ENCODE measurements around the gene SNX14.
"Not testable (repeated sequence)": the region's sequence is repeated elsewhere in the genome, so short reads cannot be mapped to it uniquely, and the experiment has no call there.

Gene SNX14

DNA sequence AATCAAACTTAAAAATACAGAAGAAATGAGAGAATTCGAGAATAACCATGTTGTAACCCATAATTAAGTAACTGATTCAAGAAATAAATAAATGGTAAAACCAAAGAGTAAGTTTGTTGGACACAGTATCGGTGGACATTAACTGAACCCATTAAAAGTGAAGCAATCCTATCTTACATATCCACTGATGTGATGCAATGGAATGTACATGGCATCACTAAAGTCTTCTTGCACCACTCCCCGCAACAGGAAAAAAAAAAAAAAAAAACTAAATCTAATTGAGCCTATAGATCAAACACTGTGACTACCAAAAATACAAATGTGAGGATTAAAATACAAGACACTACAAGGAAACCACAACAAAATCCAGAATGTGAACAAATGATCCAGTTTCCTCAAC is 7.9 kb downstream of the SNX14 start:
- DNase-seq = no peak

DNA sequence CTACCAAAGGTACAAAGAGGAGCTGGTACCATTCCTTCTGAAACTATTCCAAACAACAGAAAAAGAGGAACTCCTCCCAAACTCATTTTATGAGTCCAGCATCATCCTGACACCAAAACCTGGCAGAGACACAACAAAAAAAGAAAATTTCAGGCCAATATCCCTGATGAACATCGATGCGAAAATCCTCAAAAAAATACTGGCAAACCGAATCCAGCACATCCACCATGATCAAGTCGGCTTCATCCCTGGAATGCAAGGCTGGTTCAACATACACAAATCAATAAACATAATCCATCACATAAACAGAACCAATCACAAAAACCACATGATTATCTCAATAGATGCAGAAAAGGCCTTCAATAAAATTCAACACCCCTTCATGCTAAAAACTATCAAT is 10.8 kb downstream of the SNX14 start:
- not testable (repeated sequence) for DNase-seq

DNA sequence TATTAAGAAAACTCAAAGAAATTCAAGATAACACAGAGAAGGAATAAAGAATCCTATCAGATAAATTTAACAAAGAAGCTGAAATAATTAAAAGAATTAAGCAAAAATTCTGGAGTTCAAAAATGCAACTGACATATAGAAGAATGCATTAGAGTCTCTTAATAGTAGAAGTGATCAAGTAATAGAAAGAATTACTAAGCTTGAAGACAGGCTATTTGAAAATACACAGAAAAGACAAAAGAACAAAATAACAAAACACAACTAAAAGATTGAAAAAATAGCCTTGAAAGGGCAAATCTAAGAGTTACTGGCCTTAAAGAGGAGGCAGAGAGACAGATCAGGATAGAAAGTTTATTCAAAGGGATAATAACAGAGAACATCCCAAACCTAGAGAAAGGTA is 12.1 kb downstream of the SNX14 start:
- no peak for DNase-seq

DNA sequence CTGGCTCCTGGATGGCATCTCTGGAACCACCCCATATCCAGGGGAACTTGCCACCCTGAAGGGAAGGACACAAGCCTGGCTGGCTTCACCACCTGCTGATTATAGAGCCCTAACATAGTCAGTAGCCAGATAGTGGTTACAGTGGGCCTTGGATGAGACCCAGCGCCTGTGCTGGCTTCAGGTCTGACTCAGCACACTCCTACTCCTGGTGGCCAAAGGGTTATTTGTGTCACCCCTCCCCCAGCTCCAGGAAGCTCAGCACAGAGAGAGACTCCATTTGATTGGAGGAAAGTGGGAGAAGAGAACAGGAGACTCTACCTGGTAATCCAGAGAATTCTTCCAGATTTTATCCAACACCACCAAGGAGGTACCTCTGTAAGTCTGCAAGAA is 12.8 kb downstream of the SNX14 start:
- no peak for DNase-seq

DNA sequence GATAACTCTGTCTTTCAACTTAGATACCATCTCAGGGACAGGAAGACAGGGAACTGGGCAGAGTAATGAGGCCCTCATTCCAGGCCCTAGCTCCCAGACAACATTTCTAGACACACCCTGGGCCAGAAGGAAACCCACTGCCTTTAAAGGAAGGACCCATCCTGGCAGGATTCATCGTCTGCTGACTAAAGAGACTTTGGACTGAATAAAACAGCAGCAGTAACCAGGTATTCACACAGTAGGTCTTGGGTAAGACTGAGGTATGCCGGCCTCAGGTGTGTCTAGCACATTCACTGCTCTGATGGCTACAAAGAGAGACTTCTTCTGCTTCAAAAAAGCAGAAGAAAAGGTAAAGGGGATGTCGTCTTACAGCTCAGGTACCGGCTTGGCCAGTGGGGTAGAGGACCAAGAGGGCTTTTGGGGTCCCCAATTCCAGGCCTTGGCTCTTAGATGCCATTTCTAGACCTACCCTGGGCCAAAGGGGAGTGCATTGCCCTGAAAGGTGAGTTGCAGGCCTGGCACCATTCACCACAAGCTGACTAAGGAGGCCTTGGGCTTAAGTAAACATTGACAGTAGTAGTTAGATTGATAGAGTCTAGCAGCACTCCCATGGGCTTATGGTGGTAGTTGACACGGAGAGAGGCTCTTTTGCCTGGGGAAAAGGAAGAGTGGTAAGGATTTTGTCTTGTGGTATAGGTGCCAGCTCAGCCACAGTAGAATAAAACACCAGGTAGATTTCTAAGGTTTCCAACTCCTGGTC is 13.4 kb downstream of the SNX14 start:
- DNase-seq = no peak

DNA sequence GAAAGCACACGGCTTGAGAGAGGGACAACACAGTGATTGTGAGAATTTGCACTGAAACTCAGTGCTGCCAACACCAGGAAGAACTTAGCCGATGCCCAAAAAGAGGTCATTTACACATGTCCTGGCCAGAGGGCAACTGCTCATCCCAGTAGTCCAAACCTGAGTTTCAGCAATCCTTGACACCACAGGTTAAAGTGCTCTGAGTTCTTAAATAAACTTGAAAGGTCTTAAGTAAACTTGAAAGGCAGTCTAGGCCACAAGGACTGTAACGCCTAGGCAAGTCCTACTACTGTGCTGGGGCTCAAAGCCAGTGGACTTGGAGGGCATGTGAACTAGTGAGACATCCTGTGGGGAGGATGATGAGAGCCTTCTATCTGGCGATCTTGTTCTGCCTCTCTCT is 14.1 kb downstream of the SNX14 start:
- DNase-seq = no peak

DNA sequence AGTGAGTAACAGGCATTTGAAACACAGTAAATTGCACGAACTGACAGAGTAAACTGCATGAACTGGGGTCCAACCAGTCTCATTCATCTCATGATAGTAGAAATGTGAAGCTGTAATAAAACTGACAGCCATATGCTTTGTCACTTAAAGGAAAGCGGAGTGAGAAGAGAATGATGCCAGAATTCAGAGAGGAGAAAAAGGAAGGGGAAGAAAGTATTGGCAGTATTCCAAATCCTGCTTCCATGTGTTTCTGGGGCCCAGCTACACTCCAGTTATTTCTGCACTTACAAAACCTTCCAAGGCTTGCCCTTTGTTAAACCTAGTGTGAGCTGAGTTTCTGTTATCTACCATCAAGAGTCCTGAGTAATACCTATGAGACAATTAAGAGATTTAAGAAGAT is 17.2 kb downstream of the SNX14 start:
- no peak for DNase-seq

DNA sequence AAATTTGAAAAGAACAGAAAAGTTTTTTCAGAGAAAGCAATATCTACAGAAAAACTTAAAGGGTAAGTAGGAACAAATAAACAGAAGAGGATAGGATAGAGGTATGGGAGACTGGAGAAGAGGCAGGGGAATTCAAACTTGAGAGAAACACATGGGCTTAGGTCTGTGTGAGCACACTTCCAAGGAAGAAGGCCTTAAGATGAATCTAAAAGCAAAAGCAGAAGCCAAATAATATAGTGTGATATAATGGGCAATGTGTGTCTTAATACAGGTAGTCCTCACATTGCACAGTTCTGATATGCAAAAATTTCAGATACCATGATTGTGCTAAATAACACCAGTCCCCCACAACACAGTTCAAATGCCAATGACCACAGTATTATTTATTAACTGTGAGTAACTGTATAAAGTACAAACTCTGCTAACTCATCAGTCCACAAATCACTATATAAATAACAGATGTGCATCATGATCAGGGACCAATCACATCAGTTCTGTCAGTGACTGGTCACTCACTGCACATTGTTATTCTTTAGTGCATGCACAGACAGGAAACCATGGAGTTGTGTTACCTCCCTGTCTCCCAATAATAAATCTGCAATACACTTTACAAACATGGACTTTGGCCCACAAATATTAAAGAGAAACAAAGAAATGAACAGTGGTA is 18.6 kb downstream of the SNX14 start:
- DNase-seq = peak; percentile 60

DNA sequence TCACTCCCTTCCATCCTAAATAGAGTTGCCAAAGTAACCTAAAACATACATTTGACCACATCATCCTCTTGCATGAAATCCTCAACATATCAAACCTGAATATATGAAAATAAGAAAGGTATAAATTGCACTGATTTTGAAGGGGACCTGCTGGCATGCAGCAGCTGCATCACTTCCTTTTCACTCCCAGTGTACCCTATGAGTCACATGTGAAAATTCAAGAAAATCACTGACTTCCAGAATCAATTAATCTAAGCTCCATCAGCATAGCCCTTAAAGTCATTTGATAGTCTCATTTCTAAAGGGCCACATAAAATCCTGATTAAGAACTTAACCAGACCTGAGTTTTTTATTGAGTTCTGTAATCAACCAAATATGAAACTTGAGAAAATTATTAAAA is 24.3 kb downstream of the SNX14 start:
- DNase-seq = no peak

DNA sequence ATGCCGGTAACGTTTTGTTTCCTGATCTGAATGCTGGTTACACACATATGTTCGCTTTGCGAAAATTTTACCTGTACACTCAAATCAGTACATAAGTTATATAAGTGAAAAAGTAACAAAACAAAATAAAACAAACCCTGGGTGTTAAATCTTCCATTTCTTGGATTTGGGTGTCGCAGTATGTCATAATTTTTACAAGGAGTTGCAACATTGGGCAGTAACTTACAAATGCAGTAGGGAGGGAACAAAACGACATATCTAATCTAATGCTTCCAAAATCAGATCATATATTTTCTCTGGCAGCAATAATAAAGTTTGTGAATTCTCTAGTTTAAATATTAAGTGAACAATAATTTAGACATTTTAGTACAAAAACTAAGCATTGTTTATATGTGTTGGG is 25.2 kb downstream of the SNX14 start:
- DNase-seq = no peak

DNA sequence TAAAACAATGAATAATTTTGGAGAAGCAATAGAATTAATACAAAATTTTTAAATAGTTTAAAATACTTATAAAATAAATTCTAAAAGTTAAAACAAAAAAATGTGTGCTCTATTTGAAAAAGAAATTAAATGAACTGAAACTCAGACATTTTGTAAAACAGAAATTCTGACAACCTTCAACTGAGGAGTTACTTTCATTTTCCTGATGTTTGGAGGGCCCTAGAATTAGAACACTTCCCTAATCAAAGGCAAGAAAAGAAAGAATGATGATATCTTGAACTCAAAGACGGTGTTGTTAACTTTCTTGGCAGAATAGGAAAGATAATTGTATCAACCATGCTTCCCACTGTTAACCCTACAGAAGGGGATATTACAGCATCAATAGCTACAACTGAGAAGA is 27.9 kb downstream of the SNX14 start:
- DNase-seq = no peak

DNA sequence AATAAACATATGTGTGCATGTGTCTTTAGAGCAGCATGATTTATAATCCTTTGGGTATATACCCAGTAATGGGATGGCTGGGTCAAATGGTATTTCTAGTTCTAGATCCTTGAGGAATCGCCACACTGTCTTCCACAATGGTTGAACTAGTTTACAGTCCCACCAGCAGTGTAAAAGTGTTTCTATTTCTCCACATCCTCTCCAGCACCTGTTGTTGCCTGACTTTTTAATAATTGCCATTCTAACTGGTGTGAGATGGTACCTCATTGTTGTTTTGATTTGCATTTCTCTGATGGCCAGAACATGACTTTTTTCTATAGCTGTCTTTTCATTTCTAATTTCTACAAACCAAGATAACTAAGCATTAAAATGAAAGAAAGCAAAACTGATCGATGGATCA is 29.4 kb downstream of the SNX14 start:
- DNase-seq = not testable (repeated sequence)

DNA sequence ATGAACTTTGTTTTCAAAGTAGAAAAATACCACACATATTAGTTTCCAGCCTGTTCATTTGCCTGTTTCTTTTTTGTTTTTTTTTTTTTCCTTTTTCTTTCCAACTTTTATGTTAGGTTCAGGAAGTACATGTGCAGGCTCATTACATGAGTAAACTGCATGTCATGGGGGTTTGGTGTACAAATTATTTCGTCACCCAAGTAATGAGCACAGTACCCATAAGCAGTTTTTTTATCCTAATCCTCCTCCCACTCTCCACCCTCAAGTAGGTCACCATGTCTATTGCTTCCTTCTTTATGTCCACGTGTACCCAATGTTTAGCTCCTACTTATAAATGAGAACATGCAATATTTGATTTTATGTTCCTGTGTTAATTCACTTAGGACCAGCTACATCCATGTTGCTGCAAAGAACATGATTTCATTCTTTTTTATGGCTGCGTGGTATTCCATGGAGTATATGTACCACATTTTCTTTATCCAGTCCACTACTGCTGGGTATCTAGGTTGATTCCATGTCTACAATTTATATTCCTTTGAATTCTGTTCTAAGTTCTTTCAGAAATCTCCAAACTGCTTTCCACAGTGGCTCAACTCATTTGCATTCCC is 31.8 kb downstream of the SNX14 start:
- DNase-seq = no peak

DNA sequence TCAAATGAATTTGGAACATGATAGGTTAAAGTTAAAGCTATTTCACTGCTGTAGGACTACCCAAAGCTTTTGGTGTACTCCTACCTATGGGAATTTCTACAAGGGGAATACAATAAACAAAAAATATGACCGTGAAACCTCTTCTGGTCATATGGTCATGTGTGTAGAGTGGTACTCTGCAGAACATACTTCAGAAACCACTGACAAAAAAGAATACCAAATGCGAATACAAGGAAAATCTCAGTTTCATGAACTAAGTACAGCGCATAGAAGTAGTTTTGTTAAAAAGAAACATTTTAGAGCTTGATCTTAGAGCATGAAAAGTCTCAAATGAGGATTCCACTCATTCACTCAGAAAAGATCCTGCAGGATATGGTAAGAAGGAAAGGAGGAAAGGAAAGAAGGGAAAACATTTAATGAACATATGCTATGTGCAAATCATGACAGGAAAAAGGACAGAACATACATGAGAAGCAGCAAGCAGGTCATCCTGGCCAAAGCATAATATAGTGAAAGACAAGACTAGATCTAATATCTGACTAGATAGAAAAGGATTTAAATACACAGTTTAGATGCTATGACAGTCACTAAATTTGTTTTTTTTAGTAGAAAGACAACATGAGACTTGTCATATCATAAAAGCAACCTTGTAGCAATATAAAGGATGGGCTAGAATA is 36.5 kb downstream of the SNX14 start:
- no peak for DNase-seq

DNA sequence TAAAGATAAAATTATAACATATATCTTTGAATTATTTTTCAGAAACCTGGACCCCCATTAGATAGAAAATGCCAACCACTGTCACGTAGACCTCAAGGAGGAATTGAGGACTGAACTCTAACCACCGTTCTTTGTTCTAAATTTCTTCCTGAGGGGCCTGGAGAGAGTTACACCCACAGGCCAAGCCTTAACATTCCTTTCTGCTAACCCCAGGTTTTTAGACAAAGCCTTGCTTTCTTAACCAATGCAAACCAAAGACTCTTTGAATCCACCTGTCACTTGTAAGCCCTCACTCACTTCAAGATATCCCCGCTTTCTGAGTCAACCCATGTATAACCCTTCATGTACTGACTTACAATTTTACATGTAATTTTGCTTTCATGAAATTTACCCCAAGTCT is 41.0 kb downstream of the SNX14 start:
- no peak for DNase-seq

DNA sequence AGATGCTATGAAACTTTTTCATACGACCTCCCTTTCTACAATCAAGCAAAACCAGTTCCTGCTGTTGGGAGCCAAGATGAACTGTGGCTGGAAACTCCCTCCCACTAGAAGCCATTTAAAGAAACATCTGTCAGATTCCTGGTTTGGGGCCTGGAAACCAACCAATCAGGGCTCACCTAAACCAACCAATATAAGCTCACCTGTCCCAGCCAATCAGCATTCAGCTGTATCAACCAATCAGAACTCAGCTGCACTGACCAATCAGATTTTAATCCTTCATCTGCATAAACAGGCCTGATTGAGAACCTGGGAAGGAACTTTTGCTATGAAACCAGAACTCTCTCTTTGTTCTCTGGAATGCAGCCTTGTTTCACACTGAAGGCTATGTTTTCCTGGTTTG is 42.4 kb downstream of the SNX14 start:
- DNase-seq = no peak

DNA sequence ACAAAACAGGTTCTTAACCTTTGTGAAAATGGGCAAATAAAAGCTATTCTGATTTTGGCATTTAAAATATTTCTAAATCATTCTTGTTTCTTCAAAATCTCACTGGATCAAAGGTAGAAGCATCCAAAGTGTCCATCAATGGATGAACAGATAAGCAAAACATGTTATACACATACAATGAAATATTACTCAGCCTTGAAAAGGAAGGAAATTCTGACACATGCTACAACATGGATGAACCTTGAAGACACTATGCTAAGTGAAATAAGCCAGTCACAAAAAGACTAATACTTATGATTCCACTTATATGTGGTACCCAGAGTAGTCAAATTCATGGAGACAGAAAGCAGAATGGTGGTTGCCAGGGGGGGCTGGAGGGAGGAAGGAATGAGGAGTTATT is 45.9 kb downstream of the SNX14 start:
- no peak for DNase-seq

DNA sequence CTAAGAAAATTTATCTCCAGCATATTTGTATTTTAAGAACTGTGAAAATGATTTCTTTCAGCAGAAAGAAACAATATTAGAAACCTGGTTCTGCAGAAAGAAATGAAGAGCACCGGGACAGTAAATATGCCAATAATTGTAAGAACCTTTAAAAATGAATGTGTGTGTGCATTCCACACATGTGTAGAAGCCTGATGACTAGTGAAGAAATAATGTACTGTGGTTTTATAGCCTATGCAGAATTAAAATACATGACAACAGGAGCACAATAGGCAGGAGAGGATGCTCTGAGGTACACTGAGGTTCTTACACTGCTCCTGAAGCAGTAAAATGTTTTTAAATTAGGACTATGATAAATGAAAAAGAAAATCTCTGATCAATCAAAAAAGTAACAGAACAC is 48.9 kb downstream of the SNX14 start:
- DNase-seq = no peak

DNA sequence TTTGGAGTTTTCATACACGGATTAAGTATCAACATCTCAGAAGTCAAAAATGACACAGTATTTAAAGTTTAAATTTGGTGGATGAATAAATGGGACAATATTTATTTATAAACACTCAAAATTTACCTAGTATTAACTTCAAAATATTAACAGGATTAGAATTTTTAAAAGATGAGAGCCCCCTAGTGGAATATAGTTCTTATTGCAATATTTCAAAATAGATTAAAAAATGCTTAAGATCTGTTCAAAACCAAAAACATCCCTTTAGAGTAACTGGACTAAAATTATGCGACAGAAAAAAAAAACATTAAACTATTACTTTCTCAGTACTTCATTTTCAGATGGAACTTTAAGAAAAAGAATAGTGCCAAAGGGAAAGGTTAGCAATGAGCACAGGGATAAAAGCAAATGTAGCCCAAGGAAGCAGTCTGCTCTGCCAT is 56.6 kb downstream of the SNX14 start:
- no peak for DNase-seq

DNA sequence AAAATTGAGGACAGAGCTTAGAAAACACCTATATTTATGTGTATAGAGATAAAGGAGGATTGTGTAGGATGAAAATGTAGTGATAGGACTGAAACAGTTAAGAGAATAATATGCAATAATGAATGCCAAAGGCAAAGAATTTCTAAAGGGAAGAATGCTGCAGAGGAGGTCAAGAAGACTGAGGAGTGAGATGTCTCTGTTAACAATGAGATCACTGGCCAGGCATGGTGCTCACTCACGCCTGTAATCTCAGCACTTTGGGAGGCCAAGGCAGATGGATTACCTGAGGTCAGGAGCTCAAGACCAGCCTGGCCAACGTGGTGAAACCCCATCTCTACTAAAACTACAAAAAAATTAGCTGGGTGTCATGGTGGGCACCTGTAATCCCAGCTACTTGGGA is 69.4 kb downstream of the SNX14 start:
- DNase-seq = not testable (repeated sequence)

DNA sequence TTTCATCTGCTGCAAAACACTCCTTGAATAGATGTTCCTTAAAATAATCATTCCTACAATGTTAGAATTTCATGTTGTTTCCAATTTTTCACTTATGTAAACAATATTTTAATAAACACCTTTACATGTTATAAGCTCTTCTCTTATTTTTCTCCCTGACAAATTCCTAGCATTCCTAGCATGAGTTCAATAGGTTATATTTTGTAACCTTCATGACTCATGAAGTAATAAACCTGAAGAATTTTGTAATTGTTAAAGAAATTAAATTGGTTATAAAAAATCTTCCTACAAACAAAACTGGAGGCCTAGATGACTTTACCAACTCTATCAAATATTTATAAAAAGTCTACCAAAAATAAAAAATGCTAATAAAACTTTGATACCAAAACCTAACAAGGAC is 77.5 kb downstream of the SNX14 start:
- DNase-seq = no peak

DNA sequence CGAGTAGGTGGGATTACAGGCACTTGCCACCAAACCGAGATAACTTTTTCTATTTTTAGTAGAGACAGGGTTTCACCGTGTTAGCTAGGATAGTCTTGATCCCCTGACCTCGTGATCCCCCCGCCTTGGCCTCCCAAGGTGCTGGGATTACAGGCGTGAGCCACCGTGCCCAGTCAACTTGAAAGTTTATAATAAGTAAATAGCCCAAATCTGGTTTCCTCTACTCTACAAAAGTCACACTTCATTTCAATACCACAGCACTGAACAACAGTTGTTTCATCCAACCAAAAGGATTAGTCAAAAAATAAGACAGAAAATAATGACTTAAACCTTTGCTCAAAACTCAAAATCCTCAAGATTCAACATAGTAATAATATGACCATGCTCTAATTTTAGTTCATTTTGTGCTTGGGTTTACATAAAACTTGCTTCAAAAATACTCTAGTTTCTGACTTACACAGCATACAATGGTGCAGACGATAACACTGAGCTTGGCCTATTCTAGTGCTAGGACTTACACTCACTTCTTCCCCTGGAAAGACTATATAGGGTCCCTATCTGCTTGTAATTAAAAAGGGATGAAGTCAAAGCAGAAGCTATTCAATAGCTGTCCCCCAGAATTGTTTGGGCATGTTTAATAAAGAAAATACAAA is 87.1 kb downstream of the SNX14 start:
- DNase-seq = no peak

DNA sequence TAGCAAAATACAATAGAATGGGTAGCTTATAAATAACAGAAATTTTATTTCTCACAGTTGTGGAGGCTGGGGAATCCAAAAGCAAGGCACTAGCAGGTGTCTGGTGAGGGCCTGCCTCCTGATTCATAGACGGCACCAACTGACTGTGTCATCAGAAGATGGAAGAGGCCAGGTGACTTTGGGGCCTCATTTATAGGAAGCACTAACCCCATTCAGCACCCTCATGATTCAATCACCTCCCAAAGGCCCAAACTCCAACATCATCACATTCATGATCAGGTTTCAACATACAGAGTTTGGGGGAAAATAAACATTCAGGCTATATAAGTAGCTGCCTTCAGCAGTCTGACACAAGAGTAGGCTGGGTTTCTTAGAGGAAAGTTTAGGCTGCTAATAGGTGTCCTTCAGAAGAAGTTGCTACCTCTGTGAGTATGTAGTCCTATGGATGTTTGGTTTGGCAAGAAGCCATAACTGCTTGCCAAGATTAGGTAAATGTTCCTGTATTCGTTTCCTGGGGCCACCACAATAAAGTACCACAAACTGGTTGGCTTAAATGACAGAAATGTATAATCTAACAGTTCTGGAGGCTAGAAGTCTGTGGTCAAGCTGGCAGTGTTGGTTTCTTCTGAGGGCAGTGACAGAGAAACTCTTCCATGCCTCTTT is 94.9 kb downstream of the SNX14 start:
- no peak for DNase-seq
